Activated naive CD8-positive, alpha-beta T cell treated with anti-CD3 and anti-CD28 coated beads for 36 hours (primary cell): ENCODE measurements around the gene F11. TPM values are rescaled to one million over a fixed set of nuclear protein-coding genes. Genes with fewer than 3 reads are reported as not detected.
"Not testable (repeated sequence)": the region's sequence is repeated elsewhere in the genome, so short reads cannot be mapped to it uniquely, and the experiment has no call there.

ENCODE experiments used
- DNase-seq: peaks from one replicate; pipeline ENCODE4 v3.0.0; 2021
- H3K27ac Mint-ChIP-seq: one replicate; pipeline ENCODE4 v1.8.0; 2022; ENCODE audit warnings: mild to moderate bottlenecking, moderate library complexity, mixed read lengths
- H3K27me3 Mint-ChIP-seq: one replicate; pipeline ENCODE4 v1.8.0; 2022; ENCODE audit warnings: mild to moderate bottlenecking, mixed read lengths
- H3K36me3 Mint-ChIP-seq: one replicate; pipeline ENCODE4 v1.8.0; 2021; ENCODE audit warnings: mild to moderate bottlenecking, mixed read lengths
- H3K4me1 Mint-ChIP-seq: one replicate; pipeline ENCODE4 v1.8.0; 2021; ENCODE audit warnings: mixed read lengths
- H3K4me3 Mint-ChIP-seq: one replicate; pipeline ENCODE4 v1.8.0; 2022; ENCODE audit warnings: mild to moderate bottlenecking, moderate library complexity, mixed read lengths
- H3K9me3 Mint-ChIP-seq: one replicate; pipeline ENCODE4 v1.8.0; 2022; ENCODE audit warnings: mixed read lengths
- total RNA-seq, 2 experiments: library from RNA; stranded (reverse); gene quantifications; one replicate each; pipeline ENCODE4 v1.2.3, GENCODE V29; 2021

Gene F11
- total RNA-seq, 2 experiments from 2014 or later = not detected

- H3K9me3 Mint-ChIP-seq = no peaks in the 10 kb centered on the region
- H3K36me3 Mint-ChIP-seq = no peaks in the 10 kb centered on the region
- H3K27ac Mint-ChIP-seq = no peak overlapping the region
- no peak overlapping the region for H3K4me3 Mint-ChIP-seq
- H3K4me1 Mint-ChIP-seq = no peaks in the 10 kb centered on the region
- no peak for DNase-seq
- peaks cover 40% of the 10 kb centered on the region for H3K27me3 Mint-ChIP-seq
Measured at GRCh38 chr4:186304866-186305505, 39.0 kb downstream of the F11 start.

DNA sequence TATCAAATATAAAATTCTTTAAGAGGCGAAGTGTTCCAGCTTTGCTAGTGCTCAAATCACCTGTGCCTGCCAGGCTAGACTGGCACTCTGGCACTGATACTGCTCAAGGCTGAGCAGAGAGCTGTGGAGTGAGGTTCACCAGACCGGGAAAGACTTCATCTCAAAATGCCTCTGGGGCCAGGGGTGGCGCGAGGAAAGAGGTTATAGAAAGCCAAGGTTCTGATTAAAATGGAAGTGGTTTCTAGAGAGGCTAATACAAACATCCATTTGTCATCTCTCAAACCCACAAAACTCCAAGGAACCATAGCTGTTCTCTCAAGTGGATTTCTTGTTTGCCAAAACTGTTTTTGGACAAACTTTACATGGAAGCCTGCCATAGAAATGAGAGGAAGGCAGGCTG is 41.5 kb downstream of the F11 start:
- no peak overlapping the region for H3K27ac Mint-ChIP-seq
- no peak for DNase-seq
- H3K4me3 Mint-ChIP-seq = no peak overlapping the region
- H3K9me3 Mint-ChIP-seq = no peaks in the 10 kb centered on the region
- no peaks in the 10 kb centered on the region for H3K4me1 Mint-ChIP-seq
- H3K27me3 Mint-ChIP-seq = peaks cover 41% of the 10 kb centered on the region
- H3K36me3 Mint-ChIP-seq = no peaks in the 10 kb centered on the region

DNA sequence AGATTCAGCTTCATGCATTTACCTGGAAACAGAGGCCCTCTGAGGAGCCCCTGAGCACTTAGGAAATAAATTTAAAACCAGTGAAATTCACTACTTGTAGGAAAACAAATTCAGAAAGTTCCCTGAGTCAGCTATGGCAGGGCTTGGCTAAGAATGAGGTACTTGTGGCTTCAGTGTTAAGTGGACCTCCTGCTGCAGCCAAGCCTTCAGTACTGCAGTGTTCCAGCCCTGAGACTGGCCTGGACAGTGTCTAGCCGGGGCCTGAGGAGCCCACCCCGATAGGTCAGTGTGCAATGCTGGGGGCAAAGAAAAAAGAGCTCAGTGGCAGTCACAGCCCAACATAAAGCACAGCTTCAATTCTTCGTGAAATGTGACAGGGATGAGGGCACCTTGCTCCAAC is 41.9 kb downstream of the F11 start:
- no peaks in the 10 kb centered on the region for H3K4me1 Mint-ChIP-seq
- no peak overlapping the region for H3K4me3 Mint-ChIP-seq
- DNase-seq = no peak
- H3K9me3 Mint-ChIP-seq = no peaks in the 10 kb centered on the region
- no peak overlapping the region for H3K27ac Mint-ChIP-seq
- H3K27me3 Mint-ChIP-seq = peaks cover 44% of the 10 kb centered on the region
- no peaks in the 10 kb centered on the region for H3K36me3 Mint-ChIP-seq

DNA sequence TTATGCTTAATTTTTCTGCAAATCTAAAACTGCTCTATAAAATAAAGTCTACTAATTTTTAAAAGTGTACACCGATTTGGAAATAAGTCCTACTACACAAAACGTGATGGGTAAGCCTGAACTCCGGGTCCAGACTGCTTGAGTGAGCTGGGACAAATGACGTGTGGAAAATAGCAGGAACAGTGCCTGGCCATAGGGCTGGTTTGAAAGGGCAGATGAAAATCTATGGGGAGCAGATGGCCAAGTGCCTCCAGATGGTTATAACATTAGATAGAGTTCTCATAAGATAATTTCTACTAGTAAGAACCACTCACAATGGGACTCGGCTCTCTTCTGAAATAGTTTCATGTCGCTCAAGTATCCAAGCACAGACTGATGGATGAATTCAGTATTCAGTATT is 52.5 kb downstream of the F11 start:
- no peak for DNase-seq
- H3K27me3 Mint-ChIP-seq = peaks cover 4% of the 10 kb centered on the region
- H3K4me3 Mint-ChIP-seq = no peak overlapping the region
- H3K4me1 Mint-ChIP-seq = no peaks in the 10 kb centered on the region
- no peaks in the 10 kb centered on the region for H3K36me3 Mint-ChIP-seq
- H3K27ac Mint-ChIP-seq = no peak overlapping the region
- no peaks in the 10 kb centered on the region for H3K9me3 Mint-ChIP-seq

- not testable (repeated sequence) for H3K27ac Mint-ChIP-seq, H3K9me3 Mint-ChIP-seq, H3K27me3 Mint-ChIP-seq, H3K4me3 Mint-ChIP-seq, DNase-seq, H3K36me3 Mint-ChIP-seq, H3K4me1 Mint-ChIP-seq
Measured at GRCh38 chr4:186324660-186325059, 58.7 kb downstream of the F11 start.

DNA sequence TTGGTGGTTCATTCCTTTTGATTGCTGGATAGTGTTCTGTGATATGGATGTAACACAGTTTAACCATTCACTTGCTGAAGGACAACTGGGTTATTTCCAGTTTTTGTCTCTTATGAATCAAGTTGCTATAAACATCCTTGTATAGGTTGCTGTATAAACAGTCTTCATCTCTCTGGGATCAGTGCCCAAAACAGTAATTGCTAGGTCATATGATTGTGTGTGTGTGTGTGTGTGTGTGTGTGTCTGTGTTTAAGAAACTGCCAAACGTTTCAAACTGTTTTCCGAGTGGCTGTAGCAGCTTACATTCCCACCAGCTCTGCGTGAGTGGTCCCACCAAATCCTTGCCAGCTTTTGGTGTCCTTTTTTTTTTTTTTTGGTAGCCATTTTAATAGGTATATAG is 60.4 kb downstream of the F11 start:
- Mint-ChIP-seq H3K27ac (no peak overlapping the region), H3K27me3 (no peaks in the 10 kb centered on the region), H3K9me3 (peaks cover under 1% of the 10 kb centered on the region), H3K36me3 (no peaks in the 10 kb centered on the region), H3K4me3 (no peak overlapping the region), H3K4me1 (no peaks in the 10 kb centered on the region)
- no peak for DNase-seq

GRCh38 chr4:186329372-186329771 is 63.4 kb downstream of the F11 start:
- H3K27me3 Mint-ChIP-seq = no peaks in the 10 kb centered on the region
- H3K4me3 Mint-ChIP-seq = no peak overlapping the region
- no peaks in the 10 kb centered on the region for H3K36me3 Mint-ChIP-seq

GRCh38 chr4:186330368-186330767 is 64.4 kb downstream of the F11 start:
- H3K27ac Mint-ChIP-seq = no peak overlapping the region
- H3K27me3 Mint-ChIP-seq = no peaks in the 10 kb centered on the region
- H3K9me3 Mint-ChIP-seq = peaks cover 16% of the 10 kb centered on the region
- no peaks in the 10 kb centered on the region for H3K36me3 Mint-ChIP-seq
- H3K4me3 Mint-ChIP-seq = no peak overlapping the region
- DNase-seq = no peak
- no peaks in the 10 kb centered on the region for H3K4me1 Mint-ChIP-seq

More at GRCh38 chr4:186329372-186329771, 63.4 kb downstream of the F11 start:
- H3K9me3 Mint-ChIP-seq = peaks cover 12% of the 10 kb centered on the region
- DNase-seq = no peak
- H3K27ac Mint-ChIP-seq = no peak overlapping the region
- H3K4me1 Mint-ChIP-seq = no peaks in the 10 kb centered on the region

GRCh38 chr4:186335793-186336192 is 69.8 kb downstream of the F11 start:
- Mint-ChIP-seq H3K27ac (no peak overlapping the region), H3K9me3 (peaks cover 16% of the 10 kb centered on the region)

More at GRCh38 chr4:186335793-186336192, 69.8 kb downstream of the F11 start:
- Mint-ChIP-seq H3K4me3 (no peak overlapping the region), H3K36me3 (no peaks in the 10 kb centered on the region), H3K27me3 (no peaks in the 10 kb centered on the region), H3K4me1 (no peaks in the 10 kb centered on the region)
- no peak for DNase-seq

Other genes starting within 250 kb of the F11 start
- gene TLR3, start 197.0 kb upstream of the F11 start, total RNA-seq = not detected
- under 1 TPM; 0.52 to 0.82 TPM for gene FAM149A, start 161.5 kb upstream of the F11 start, total RNA-seq
- 1 to 10 TPM; 6.2 to 6.9 TPM for gene CYP4V2, start 74.6 kb upstream of the F11 start, total RNA-seq
- gene KLKB1, start 38.7 kb upstream of the F11 start, total RNA-seq = not detected